H1 (cell line): ENCODE data around the gene EMC7. TPM values are rescaled to one million over a fixed set of nuclear protein-coding genes. Genes with fewer than 3 reads are reported as not detected.

ENCODE experiments used
- CTCF ChIA-PET: fragments of 300-600 bp; sonication (Branson Sonifier 250); formaldehyde crosslinking; loops from one replicate; lab custom pipeline; 2021; ENCODE audit not compliant: partially characterized antibody; lab: Charles Lee
- POLR2A ChIA-PET: fragments of 300-600 bp; sonication (Branson Sonifier 250); formaldehyde crosslinking; loops from one replicate; lab custom pipeline; 2021; ENCODE audit warnings: inconsistent platforms; ENCODE audit not compliant: partially characterized antibody; lab: Charles Lee
- DNase-seq, 2 experiments: peaks; one replicate each; pipeline versions ENCODE4 v3.0.0 to v3.0.0-alpha.2; 2010 to 2022; ENCODE audit warnings: low spot score in 2 of 2, low read depth in 1 of 2, mixed read lengths in 1 of 2
- FAIRE-seq: peaks from 2 replicates; lab custom pipeline; 2011; peaks lifted over from hg19 to GRCh38; lab: Jason Lieb, UNC
- H2AFZ ChIP-seq: 2 replicates; pipeline ENCODE4 v1.8.1; 2012; ENCODE audit warnings: low read length, inconsistent platforms
- H2AK5ac ChIP-seq: 2 replicates; pipeline ENCODE4 v1.6.1; 2013; ENCODE audit warnings: low read depth, low read length
- H2BK120ac ChIP-seq: replicated peaks from 2 replicates; pipeline ENCODE3; 2013; ENCODE audit warnings: low read depth, low read length, inconsistent platforms
- H2BK12ac ChIP-seq: 2 replicates; pipeline ENCODE4 v1.6.1; 2013; ENCODE audit warnings: low read depth, low read length
- H2BK15ac ChIP-seq: 2 replicates; pipeline ENCODE4 v1.6.1; 2013; ENCODE audit warnings: low read length
- H2BK20ac ChIP-seq: 2 replicates; pipeline ENCODE4 v1.6.1; 2013; ENCODE audit warnings: low read length
- H2BK5ac ChIP-seq: 2 replicates; pipeline ENCODE4 v1.6.1; 2013; ENCODE audit warnings: low read depth, low read length
- H3K14ac ChIP-seq: 2 replicates; pipeline ENCODE4 v1.6.1; 2013; ENCODE audit warnings: inconsistent platforms; ENCODE audit not compliant: insufficient read length
- H3K18ac ChIP-seq: 2 replicates; pipeline ENCODE4 v1.6.1; 2013; ENCODE audit warnings: low read length; ENCODE audit errors: extremely low read depth
- H3K23ac ChIP-seq: 2 replicates; pipeline ENCODE4 v1.6.1; 2013; ENCODE audit warnings: inconsistent platforms; ENCODE audit not compliant: insufficient read length
- H3K23me2 ChIP-seq: 2 replicates; pipeline ENCODE4 v1.6.1; 2013; ENCODE audit warnings: low read depth, low read length
- H3K27ac ChIP-seq: 2 replicates; pipeline ENCODE4 v1.6.1; 2011; ENCODE audit warnings: low read depth, low read length, inconsistent platforms
- H3K27me3 ChIP-seq, 4 experiments: replicated peaks in 1 of 4; 1 replicate in 1 of 4; 2 replicates in 3 of 4; pipeline versions ENCODE4 v1.6.1 to v1.8.1; 2011 to 2013; ENCODE audit warnings: low read length in 3 of 4, mild to moderate bottlenecking in 3 of 4, inconsistent platforms in 2 of 4, mixed read lengths in 2 of 4, moderate library complexity in 1 of 4; ENCODE audit not compliant: control insufficient read depth in 3 of 4, insufficient read depth in 3 of 4; ENCODE audit errors: extremely low read depth in 1 of 4
- H3K36me3 ChIP-seq, 4 experiments: 2 replicates each; pipeline versions ENCODE4 v1.6.1 to v1.8.1; 2011 to 2013; ENCODE audit warnings: mild to moderate bottlenecking in 4 of 4, low read length in 3 of 4, moderate library complexity in 2 of 4, control low read depth in 1 of 4, inconsistent platforms in 1 of 4; ENCODE audit not compliant: insufficient read depth in 4 of 4, control insufficient read depth in 2 of 4
- H3K4ac ChIP-seq: replicated peaks from 2 replicates; pipeline ENCODE3; 2013; ENCODE audit warnings: low read length, low read depth, mixed read lengths, inconsistent platforms; ENCODE audit not compliant: insufficient read length
- H3K4me1 ChIP-seq, 4 experiments: replicated peaks in 1 of 4; 1 replicate in 1 of 4; 2 replicates in 3 of 4; pipeline versions ENCODE4 v1.6.1 to v1.8.1; 2011 to 2013; ENCODE audit warnings: low read length in 3 of 4, inconsistent platforms in 2 of 4, mixed read lengths in 1 of 4; ENCODE audit not compliant: insufficient read depth in 4 of 4, control insufficient read depth in 3 of 4
- H3K4me2 ChIP-seq, 2 experiments: 2 replicates each; pipeline versions ENCODE4 v1.6.1 to v1.8.1; 2011 to 2013; ENCODE audit warnings: low read depth in 2 of 2, low read length in 2 of 2, control low read depth in 1 of 2, inconsistent platforms in 1 of 2, mild to moderate bottlenecking in 1 of 2; ENCODE audit not compliant: insufficient read depth in 1 of 2
- H3K4me3 ChIP-seq, 4 experiments: fragments of 200-600, 300-600 bp in 1 of 4; sonication (generic), shearing (Covaris generic), sonication (Bioruptor Twin) in 1 of 4; 2 replicates each; pipeline versions ENCODE4 v1.5.1 to v1.8.1; 2011 to 2016; ENCODE audit warnings: low read length in 4 of 4, low read depth in 3 of 4, control low read depth in 2 of 4, inconsistent platforms in 2 of 4, mild to moderate bottlenecking in 2 of 4, mixed read lengths in 1 of 4, moderate library complexity in 1 of 4; ENCODE audit not compliant: insufficient read depth in 2 of 4; ENCODE audit errors: extremely low read depth in 1 of 4
- H3K56ac ChIP-seq: replicated peaks from 2 replicates; pipeline ENCODE3; 2013; ENCODE audit warnings: low read depth, mild to moderate bottlenecking, mixed read lengths, low read length, inconsistent platforms; ENCODE audit not compliant: insufficient read length
- H3K79me1 ChIP-seq: 2 replicates; pipeline ENCODE4 v1.6.1; 2013; ENCODE audit warnings: low read depth, low read length, control low read depth
- H3K79me2 ChIP-seq, 2 experiments: 2 replicates each; pipeline versions ENCODE4 v1.6.1 to v1.8.1; 2012 to 2013; ENCODE audit warnings: low read length in 2 of 2, mild to moderate bottlenecking in 2 of 2, inconsistent platforms in 1 of 2; ENCODE audit not compliant: insufficient read depth in 2 of 2, control insufficient read depth in 1 of 2
- H3K9ac ChIP-seq, 4 experiments: replicated peaks in 1 of 4; 1 replicate in 1 of 4; 2 replicates in 3 of 4; pipeline versions ENCODE4 v1.6.1 to v1.8.1; 2011 to 2013; ENCODE audit warnings: low read depth in 3 of 4, low read length in 3 of 4, control low read depth in 2 of 4, mild to moderate bottlenecking in 2 of 4, moderate library complexity in 2 of 4, inconsistent platforms in 1 of 4; ENCODE audit errors: extremely low read depth in 1 of 4
- H3K9me3 ChIP-seq, 2 experiments: 2 replicates each; pipeline versions ENCODE4 v1.6.1 to v1.8.1; 2012 to 2013; ENCODE audit warnings: mild to moderate bottlenecking in 2 of 2, moderate library complexity in 2 of 2, control low read depth in 1 of 2, inconsistent platforms in 1 of 2, low read depth in 1 of 2, low read length in 1 of 2, mixed read lengths in 1 of 2; ENCODE audit not compliant: insufficient read depth in 2 of 2
- H4K20me1 ChIP-seq, 2 experiments: replicated peaks in 1 of 2; 2 replicates each; pipeline versions ENCODE3 to v1.8.1; 2011 to 2013; ENCODE audit warnings: inconsistent platforms in 2 of 2, low read length in 2 of 2, mild to moderate bottlenecking in 1 of 2; ENCODE audit not compliant: insufficient read depth in 2 of 2, control insufficient read depth in 1 of 2
- H4K5ac ChIP-seq: 2 replicates; pipeline ENCODE4 v1.6.1; 2013; ENCODE audit warnings: low read length, low read depth, mixed read lengths, inconsistent platforms; ENCODE audit not compliant: insufficient read length
- H4K8ac ChIP-seq: 2 replicates; pipeline ENCODE4 v1.8.0; 2013; ENCODE audit warnings: mild to moderate bottlenecking, moderate library complexity, low read length, inconsistent platforms; ENCODE audit not compliant: insufficient read depth; ENCODE audit errors: extremely low read depth
- H4K91ac ChIP-seq: replicated peaks from 2 replicates; pipeline ENCODE3; 2013; ENCODE audit warnings: low read length, mixed read lengths, inconsistent platforms; ENCODE audit not compliant: insufficient read length
- ASH2L ChIP-seq: fragments of 200-600, 300-600 bp; sonication (generic); IDR thresholded peaks from one replicate; pipeline ENCODE4 v1.7.1; 2017; ENCODE audit warnings: low read length
- EZH2 ChIP-seq: fragments of 200-600 bp; sonication (generic); IDR thresholded peaks from 2 replicates; pipeline ENCODE4 v1.7.1; 2012; ENCODE audit warnings: low read depth, mild to moderate bottlenecking, moderate library complexity, low read length, inconsistent platforms; ENCODE audit not compliant: severe bottlenecking
- HDAC6 ChIP-seq: IDR thresholded peaks from one replicate; pipeline ENCODE4 v1.7.1; 2012; ENCODE audit warnings: low read depth, mild to moderate bottlenecking, inconsistent platforms, low read length, moderate library complexity
- POLR2AphosphoS5 ChIP-seq: IDR thresholded peaks from 2 replicates; pipeline ENCODE4 v1.6.1; 2011; ENCODE audit warnings: low read depth, low read length
- RAD21 ChIP-seq, 2 experiments: IDR thresholded peaks in 1 of 2; conservative IDR thresholded peaks in 1 of 2; 2 replicates each; pipeline ENCODE4 v1.6.1; 2011; ENCODE audit warnings: low read depth in 2 of 2, low read length in 2 of 2, improper control_type of control experiment in 1 of 2, inconsistent platforms in 1 of 2, mild to moderate bottlenecking in 1 of 2, moderate library complexity in 1 of 2
- SP1 ChIP-seq: IDR thresholded peaks from 2 replicates; pipeline ENCODE4 v1.6.1; 2011; ENCODE audit warnings: low read depth, low read length
- WGBS, 2 experiments: shearing (Covaris generic) in 1 of 2; methylation state at CpG; one replicate each; pipeline versions ENCODE4 v1.1.6 to v1.1.7; 2013 to 2015; ENCODE audit warnings: low lambda C conversion rate in 2 of 2, mixed read lengths in 2 of 2, inconsistent platforms in 1 of 2, low coverage in 1 of 2, missing lambda C conversion rate in 1 of 2; ENCODE audit not compliant: insufficient replicate concordance in 2 of 2, insufficient coverage in 1 of 2, insufficient read length in 1 of 2; ENCODE audit errors: extremely low coverage in 1 of 2, missing lambda C conversion rate in 1 of 2; 5-methylcytosine and 5-hydroxymethylcytosine counted together
- polyA plus RNA-seq, 7 experiments: library from polyadenylated mRNA; depleted of rRNA in 3 of 7; stranded (reverse) in 5 of 7; unstranded in 2 of 7; fragments of >200 nt in 5 of 7; fragments of 200-250 nt in 2 of 7; gene quantifications; 1 replicate in 5 of 7; 2 replicates in 1 of 7; 4 replicates in 1 of 7; pipeline versions ENCODE4 v1.2.1 to v1.2.3, GENCODE V29; 2011 to 2013; ENCODE audit warnings: missing spikeins in 2 of 7, mixed read lengths in 2 of 7
- total RNA-seq: library from RNA; stranded (reverse); fragmentation: NEBNext Ultra II Directional; extraction: Animal tissue kit (Norgen Biotek cat#: 25700); gene quantifications from 2 replicates; pipeline ENCODE4 v1.2.1, GENCODE V29; 2021

The EMC7 gene
- total and polyA plus RNA-seq, 2 of the 8 experiments (the other 6 are each of a cell fraction or from before 2014, with no cell fraction given) = 29.0 to 39.0 TPM

GRCh38 chr15:34119291-34119690 is 17.6 kb upstream of the EMC7 start:
- no peak for FAIRE-seq
- no peak overlapping the region for H2BK5ac ChIP-seq
- H3K27ac ChIP-seq = no peak overlapping the region
- H3K4me1 ChIP-seq = no peaks in the 10 kb centered on the region
- WGBS, 2 experiments = 94% methylated on average over 4 of the region's 4 CpGs; no CpG with 5 or more reads in 1 of the 2 experiments
- H3K79me2 ChIP-seq = no peaks in the 10 kb centered on the region
- H4K91ac ChIP-seq = no peak overlapping the region
- no peak overlapping the region for H3K9ac ChIP-seq
- H3K56ac ChIP-seq = no peak overlapping the region
- H3K4ac ChIP-seq = no peak overlapping the region
- no peak overlapping the region for H4K5ac ChIP-seq
- no peaks in the 10 kb centered on the region for H3K36me3 ChIP-seq
- no peak overlapping the region for H3K4me3 ChIP-seq
- no peak overlapping the region for H2AK5ac ChIP-seq
- no peaks in the 10 kb centered on the region for H3K79me1 ChIP-seq
- H3K23ac ChIP-seq = no peak overlapping the region
- TF ChIP-seq POLR2AphosphoS5 = no peak
- 0 out of 4 replicates have a peak, but pooled peaks of 1 of the 2 experiments have one; percentile 6 for TF ChIP-seq RAD21 (IDR thresholded peaks at IDR 0.05 in 1 of 2, conservative IDR thresholded peaks at IDR 0.05 in 1 of 2; ENCODE audit: low read depth in 2 of 2, low read length in 2 of 2)
- no peak for TF ChIP-seq HDAC6
- no peak for TF ChIP-seq SP1
- TF ChIP-seq ASH2L = no peak
- no peak for TF ChIP-seq EZH2
- no peak overlapping the region for H2BK15ac ChIP-seq
- ChIA-PET CTCF (interaction anchor here (1.0 to 3.7 kb wide), 5 partner anchors 8 to 90 kb away, joined by 3 to 22 read pairs (median 3); partner anchors contain the start of gene KATNBL1), POLR2A (interaction anchor here (0.6 kb wide), 1 partner anchor 80 kb away, joined by 3 read pairs; no protein-coding TSS in a partner anchor)
- H4K8ac ChIP-seq = no peak overlapping the region
- no peaks in the 10 kb centered on the region for H3K27me3 ChIP-seq
- H2AFZ ChIP-seq = no peak overlapping the region
- H3K4me2 ChIP-seq = no peak overlapping the region
- no peak overlapping the region for H3K18ac ChIP-seq
- H3K9me3 ChIP-seq = no peaks in the 10 kb centered on the region
- H2BK120ac ChIP-seq = no peak overlapping the region
- no peak for DNase-seq
- no peak overlapping the region for H3K14ac ChIP-seq
- no peaks in the 10 kb centered on the region for H4K20me1 ChIP-seq
- H2BK20ac ChIP-seq = no peak overlapping the region
- H2BK12ac ChIP-seq = no peak overlapping the region
- H3K23me2 ChIP-seq = no peaks in the 10 kb centered on the region
